GM12878 (cell line): ENCODE measurements around the gene AKT1S1. TPM values are rescaled to one million over a fixed set of nuclear protein-coding genes. Genes with fewer than 3 reads are reported as not detected.

Source experiments
- BMI1 ChIP-seq: fragments of 450-650 bp; IDR thresholded peaks from 2 replicates; pipeline ENCODE4 v1.6.1; 2016; ENCODE audit warnings: mild to moderate bottlenecking, moderate library complexity, borderline replicate concordance
- BRCA1 ChIP-seq: IDR thresholded peaks from 2 replicates; pipeline ENCODE4 v1.6.1; 2011; ENCODE audit warnings: low read depth, low read length, improper control_type of control experiment
- CHD4 ChIP-seq: fragments of 200-600 bp; sonication (generic); IDR thresholded peaks from 2 replicates; pipeline ENCODE4 v1.6.1; 2016; ENCODE audit warnings: mild to moderate bottlenecking
- CUX1 ChIP-seq: IDR thresholded peaks from 2 replicates; pipeline ENCODE4 v1.6.1; 2012; ENCODE audit warnings: improper control_type of control experiment, low read depth, low read length; ENCODE audit not compliant: insufficient replicate concordance
- HDAC2 ChIP-seq: fragments of 200-600 bp; sonication (generic); IDR thresholded peaks from 2 replicates; pipeline ENCODE4 v1.6.1; 2017
- JUND ChIP-seq: IDR thresholded peaks from 2 replicates; pipeline ENCODE4 v1.6.1; 2012; ENCODE audit warnings: low read depth, mild to moderate bottlenecking, low read length, improper control_type of control experiment, moderate library complexity
- MXI1 ChIP-seq: fragments of 150-350 bp; IDR thresholded peaks from 2 replicates; pipeline ENCODE4 v1.6.1; 2011; ENCODE audit warnings: low read depth, mild to moderate bottlenecking, inconsistent platforms, low read length, improper control_type of control experiment
- NBN ChIP-seq: fragments of 450-650 bp; IDR thresholded peaks from 2 replicates; pipeline ENCODE4 v1.6.1; 2016
- NKRF ChIP-seq: fragments of 450-650 bp; conservative IDR thresholded peaks from 2 replicates; pipeline ENCODE4 v1.6.1; 2017; ENCODE audit warnings: mild to moderate bottlenecking, moderate library complexity
- REST ChIP-seq: IDR thresholded peaks from 2 replicates; pipeline ENCODE4 v1.6.1; 2012; ENCODE audit warnings: mild to moderate bottlenecking, low read depth, low read length
- RUNX3 ChIP-seq: IDR thresholded peaks from 2 replicates; pipeline ENCODE4 v1.6.1; 2012; ENCODE audit warnings: low read length, inconsistent platforms
- SKIL ChIP-seq: fragments of 450-650 bp; IDR thresholded peaks from 2 replicates; pipeline ENCODE4 v1.6.1; 2017; ENCODE audit warnings: mild to moderate bottlenecking, low read depth, inconsistent platforms; ENCODE audit not compliant: poor library complexity, severe bottlenecking
- SMAD5 ChIP-seq: IDR thresholded peaks from 2 replicates; pipeline ENCODE4 v1.6.1; 2016; ENCODE audit warnings: antibody characterized with exemption, low read depth
- ZBED1 ChIP-seq: IDR thresholded peaks from 2 replicates; pipeline ENCODE4 v1.6.1; 2016; ENCODE audit warnings: borderline replicate concordance
- ZBTB4 ChIP-seq: fragments of 450-650 bp; formaldehyde crosslinking; IDR thresholded peaks from 2 replicates; pipeline ENCODE4 v1.4.0; 2022; ENCODE audit warnings: mild to moderate bottlenecking, moderate library complexity
- polyA plus RNA-seq, 11 experiments: library from polyadenylated mRNA; depleted of rRNA in 4 of 11; unstranded in 6 of 11; stranded (reverse) in 5 of 11; fragments of >200 nt; fragmentation: Nextera tagmentation in 4 of 11; fragmentation: Illumina TruSeq in 1 of 11; extraction: Ambion mirVana in 4 of 11; extraction: Trizol in 1 of 11; gene quantifications; 1 replicate in 1 of 11; 2 replicates in 10 of 11; pipeline versions ENCODE4 v1.2.1 to v1.2.3, GENCODE V29; 2011 to 2016; ENCODE audit warnings: inconsistent platforms in 2 of 11, missing spikeins in 2 of 11, low read depth in 1 of 11
- total RNA-seq, 4 experiments: library from RNA; depleted of rRNA in 3 of 4; stranded (reverse); fragments of >200 nt in 3 of 4; fragmentation: Illumina TruSeq in 1 of 4; extraction: Trizol in 1 of 4; gene quantifications; 2 replicates each; pipeline versions ENCODE4 v1.2.1 to v1.2.3, GENCODE V29; 2013 to 2021

The AKT1S1 gene
- total and polyA plus RNA-seq, 10 of the 15 experiments (the other 5 are each of a cell fraction or from before 2014, with no cell fraction given) = 0.43 to 23.0 (median 12.3) TPM

- no peak for TF ChIP-seq JUND
- TF ChIP-seq ZBTB4 = no peak
- TF ChIP-seq ZBED1 = no peak
- TF ChIP-seq MXI1 = no peak
- TF ChIP-seq REST = no peak
- TF ChIP-seq BMI1 = 0 out of 2 replicates have a peak, but pooled peaks have one; percentile 15
- no peak for TF ChIP-seq NKRF
- TF ChIP-seq RUNX3 = peak; percentile 61
- TF ChIP-seq HDAC2 = no peak
- no peak for TF ChIP-seq SMAD5
- no peak for TF ChIP-seq BRCA1
- TF ChIP-seq NBN = peak; percentile 68
- no peak for TF ChIP-seq SKIL
- no peak for TF ChIP-seq CHD4
- no peak for TF ChIP-seq CUX1
Observed at GRCh38 chr19:49843265-49843664, 33.9 kb downstream of the AKT1S1 start (continued).
